ENCODE measurements around the gene ATG9A.
"Not testable (repeated sequence)": the region's sequence is repeated elsewhere in the genome, so short reads cannot be mapped to it uniquely, and the experiment has no call there.

Gene ATG9A

GRCh38 chr2:219204425-219205164 is 24.8 kb downstream of the ATG9A start:
- no peak for FAIRE-seq
- no peak for DNase-seq (ENCODE audit: insufficient read length, low spot score)
- TF ChIP-seq, protein P1, sequence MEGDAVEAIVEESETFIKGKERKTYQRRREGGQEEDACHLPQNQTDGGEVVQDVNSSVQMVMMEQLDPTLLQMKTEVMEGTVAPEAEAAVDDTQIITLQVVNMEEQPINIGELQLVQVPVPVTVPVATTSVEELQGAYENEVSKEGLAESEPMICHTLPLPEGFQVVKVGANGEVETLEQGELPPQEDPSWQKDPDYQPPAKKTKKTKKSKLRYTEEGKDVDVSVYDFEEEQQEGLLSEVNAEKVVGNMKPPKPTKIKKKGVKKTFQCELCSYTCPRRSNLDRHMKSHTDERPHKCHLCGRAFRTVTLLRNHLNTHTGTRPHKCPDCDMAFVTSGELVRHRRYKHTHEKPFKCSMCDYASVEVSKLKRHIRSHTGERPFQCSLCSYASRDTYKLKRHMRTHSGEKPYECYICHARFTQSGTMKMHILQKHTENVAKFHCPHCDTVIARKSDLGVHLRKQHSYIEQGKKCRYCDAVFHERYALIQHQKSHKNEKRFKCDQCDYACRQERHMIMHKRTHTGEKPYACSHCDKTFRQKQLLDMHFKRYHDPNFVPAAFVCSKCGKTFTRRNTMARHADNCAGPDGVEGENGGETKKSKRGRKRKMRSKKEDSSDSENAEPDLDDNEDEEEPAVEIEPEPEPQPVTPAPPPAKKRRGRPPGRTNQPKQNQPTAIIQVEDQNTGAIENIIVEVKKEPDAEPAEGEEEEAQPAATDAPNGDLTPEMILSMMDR (IDR thresholded peaks at IDR 0.05; ENCODE audit: insufficient read depth, missing control alignments): no peak

DNA sequence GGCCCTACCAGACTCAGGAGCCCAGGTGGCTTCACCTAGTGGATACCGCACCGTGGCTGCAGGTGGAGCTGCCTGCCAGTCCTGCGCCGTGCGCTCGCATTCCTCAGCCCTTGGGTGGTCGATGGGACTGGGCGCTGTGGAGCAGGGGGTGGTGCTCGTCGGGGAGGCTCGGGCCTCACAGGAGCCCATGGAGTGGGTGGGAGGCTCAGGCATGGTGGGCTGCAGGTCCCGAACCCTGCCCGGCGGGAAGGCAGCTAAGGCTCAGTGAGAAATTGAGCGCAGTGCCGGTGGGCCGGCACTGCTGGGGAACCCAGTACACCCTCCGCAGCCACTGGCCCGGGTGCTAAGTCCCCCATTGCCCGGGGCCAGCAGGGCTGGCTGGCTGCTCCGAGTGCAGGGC is 28.1 kb downstream of the ATG9A start:
- not testable (repeated sequence) for DNase-seq (ENCODE audit: insufficient read length, low spot score); FAIRE-seq

- not testable (repeated sequence) for FAIRE-seq; DNase-seq (ENCODE audit: insufficient read length, low spot score)
Measured at GRCh38 chr2:219200502-219201326, 28.7 kb downstream of the ATG9A start.

DNA sequence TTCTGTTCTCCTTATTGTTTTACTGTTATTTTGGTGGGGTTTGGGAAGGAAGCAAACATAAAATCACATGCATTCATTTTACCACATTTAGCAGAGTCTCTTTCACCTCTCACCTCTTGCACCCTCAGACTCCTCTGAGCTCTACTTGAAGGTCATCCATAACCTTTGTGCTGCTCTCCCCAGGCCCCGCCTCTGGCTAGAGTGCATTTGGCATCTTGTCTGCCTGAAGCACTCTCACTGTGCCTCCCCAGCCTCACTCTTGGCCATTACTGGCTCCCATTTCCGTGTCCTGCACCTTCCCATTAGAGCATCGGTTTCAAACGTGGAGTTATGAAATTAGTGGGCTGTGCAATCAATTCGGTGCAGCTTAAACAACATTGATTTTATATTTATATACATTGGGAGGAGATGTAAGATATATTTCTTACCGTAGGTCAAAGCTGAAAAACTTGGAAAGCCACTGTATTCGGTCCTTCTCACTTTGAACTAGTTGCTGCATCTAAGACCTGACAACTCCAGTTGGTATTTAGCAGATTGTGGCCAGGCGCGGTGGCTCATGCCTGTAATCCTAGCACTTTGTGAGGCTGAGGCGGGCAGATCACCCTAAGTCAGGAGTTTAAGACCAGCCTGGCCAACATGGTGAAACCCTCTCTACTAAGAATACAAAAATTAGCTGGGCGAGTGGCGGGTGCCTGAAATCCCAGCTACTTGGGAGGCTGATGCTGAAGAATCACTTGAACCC is 29.8 kb downstream of the ATG9A start:
- FAIRE-seq (no peak), DNase-seq (ENCODE audit: insufficient read length, low spot score) (no peak)
- TF ChIP-seq, protein P1 (IDR thresholded peaks at IDR 0.05; ENCODE audit: insufficient read depth, missing control alignments): no peak

DNA sequence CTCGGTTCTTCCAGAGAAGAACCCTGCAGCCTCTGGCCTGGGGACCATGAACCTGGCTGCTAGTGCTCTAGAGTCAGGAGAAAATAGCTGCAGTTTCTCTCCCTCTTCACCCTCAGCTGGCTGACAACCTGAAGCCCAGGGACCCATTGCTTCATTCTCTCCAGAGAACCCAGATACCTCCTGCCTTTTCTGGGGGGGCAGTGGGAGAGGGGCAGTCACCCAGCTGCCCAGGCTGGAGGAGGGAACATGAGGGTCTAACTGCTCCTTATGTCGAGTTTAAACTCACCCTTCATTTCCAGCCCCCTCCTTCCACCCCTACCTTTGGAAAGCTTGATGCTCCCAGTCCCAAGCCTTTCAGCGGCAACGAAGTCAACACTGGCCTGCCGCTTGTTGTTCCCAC is 30.5 kb downstream of the ATG9A start:
- FAIRE-seq: no peak
- no peak for DNase-seq (ENCODE audit: insufficient read length, low spot score)

DNA sequence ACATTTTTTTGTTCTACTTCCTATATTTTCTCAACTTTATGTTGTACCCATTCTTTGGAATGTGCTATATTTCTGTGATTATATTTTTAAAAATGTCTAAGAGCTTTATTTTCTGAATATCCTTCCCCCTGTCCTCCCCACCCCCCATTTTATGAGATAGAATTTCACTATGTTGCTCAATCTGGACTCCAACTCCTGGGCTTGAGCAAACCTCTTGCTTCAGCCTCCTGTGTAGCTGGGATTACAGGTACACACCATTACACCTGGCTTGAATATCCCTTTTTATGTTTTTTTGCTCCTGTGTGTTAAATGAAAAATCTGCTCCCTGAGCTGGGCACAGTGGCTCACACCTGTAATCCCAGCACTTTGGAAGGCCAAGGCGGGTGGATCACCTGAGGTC is 32.0 kb downstream of the ATG9A start:
- no peak for FAIRE-seq
- no peak for DNase-seq (ENCODE audit: insufficient read length, low spot score)
- TF ChIP-seq, protein P1 (IDR thresholded peaks at IDR 0.05; ENCODE audit: insufficient read depth, missing control alignments): no peak

More for the DNA sequence above, 30.5 kb downstream of the ATG9A start:
- TF ChIP-seq, protein P1 (IDR thresholded peaks at IDR 0.05; ENCODE audit: insufficient read depth, missing control alignments): no peak

DNA sequence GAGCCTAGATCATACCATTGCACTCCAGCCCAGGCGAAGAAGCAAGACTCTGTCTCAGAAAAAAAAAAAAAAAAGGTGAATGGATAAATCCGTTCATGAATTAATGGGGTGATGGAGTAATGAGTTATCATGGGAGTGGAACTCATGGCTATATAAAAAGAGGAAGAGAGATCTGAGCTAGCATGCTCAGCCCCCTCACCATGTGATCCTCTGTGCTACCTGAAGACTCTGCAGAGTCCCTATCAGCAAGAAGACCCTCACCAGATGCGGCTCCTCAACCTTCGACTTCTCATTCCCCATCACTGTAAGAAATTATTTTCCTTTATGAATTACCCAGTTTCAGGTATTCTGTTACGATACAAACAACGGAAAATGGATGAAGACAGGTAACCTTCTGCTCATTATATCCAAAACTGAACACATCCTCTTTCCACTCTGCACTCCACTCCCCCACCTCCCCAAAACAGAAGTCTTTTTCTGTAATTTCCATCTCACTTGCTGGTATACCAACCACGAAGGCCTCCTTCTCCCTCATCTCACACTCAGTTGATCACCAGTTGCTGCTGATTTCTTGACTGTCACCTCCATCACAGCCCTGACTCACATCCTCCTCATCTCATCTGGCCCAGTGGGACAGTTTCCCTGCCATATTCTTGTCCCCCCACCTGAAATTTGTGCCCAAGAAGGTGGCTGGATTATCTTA is 42.5 kb downstream of the ATG9A start:
- TF ChIP-seq, protein P1 (IDR thresholded peaks at IDR 0.05; ENCODE audit: insufficient read depth, missing control alignments): no peak
- FAIRE-seq: no peak
- DNase-seq (ENCODE audit: insufficient read length, low spot score): no peak

Measured in D721Med (cell line).